ENCODE results near the gene SOX5. TPM values are rescaled to one million over a fixed set of nuclear protein-coding genes. Genes with fewer than 3 reads are reported as not detected.

SOX5 gene
- total RNA-seq, 1 experiment from 2014 or later, result 0.52 TPM

GRCh38 chr12:23862701-23863100 lies 86.8 kb downstream of the SOX5 start:
- POLR2A ChIA-PET, result no interaction called here
- ATAC-seq, result no peak

More at GRCh38 chr12:23862701-23863100, 86.8 kb downstream of the SOX5 start:
- no peaks in the 10 kb centered on the region for H4K20me1 ChIP-seq (ENCODE audit: insufficient read depth)
- no peak overlapping the region for H3K27ac ChIP-seq (ENCODE audit: low read depth, low read length)
- intact Hi-C loops (cut with micrococcal nuclease), result no loop called here
- H3K27me3 ChIP-seq (ENCODE audit: insufficient read depth, low read length), result no peaks in the 10 kb centered on the region
- no TSS peak for BruUV-seq (replicated peaks)
- no peaks in the 10 kb centered on the region for H3K36me3 ChIP-seq (ENCODE audit: control insufficient read depth in 1 of 2, insufficient read depth in 2 of 2, low read length in 2 of 2)
- H3K9ac ChIP-seq (ENCODE audit: low read length), result no peak overlapping the region
- CTCF ChIA-PET, result no interaction called here
- RAD21 ChIA-PET (ENCODE audit: low non-redundant PET in 1 of 2, low total read pairs in 2 of 2, uncharacterized antibody in 2 of 2, unreplicated experiment in 2 of 2), result no interaction called here
- no peak overlapping the region for H2AFZ ChIP-seq (ENCODE audit: low read depth, low read length, poor library complexity, severe bottlenecking)
- no peak for DNase-seq (ENCODE audit: low read depth, low spot score)
- H3K9me3 ChIP-seq (ENCODE audit: control insufficient read depth in 1 of 2, insufficient read depth in 1 of 2, low read depth in 1 of 2, low read length in 2 of 2), result peaks cover 8 to 31% of the 10 kb centered on the region in 2 experiments; a peak in 2 of 4 replicates
- H3K4me3 ChIP-seq (replicated peaks in 1 of 2; ENCODE audit: low read depth in 1 of 2, low read length in 2 of 2), result no peak overlapping the region
- H3K9me2 ChIP-seq (ENCODE audit: insufficient read depth), result no peaks in the 10 kb centered on the region
- no peaks in the 10 kb centered on the region for H3K4me1 ChIP-seq (ENCODE audit: control insufficient read depth in 1 of 2, insufficient read depth in 2 of 2, low read length in 2 of 2)
- TF ChIP-seq ELF1 (IDR thresholded peaks at IDR 0.05; ENCODE audit: borderline replicate concordance, low read depth) (no peak), FOSL1 (IDR thresholded peaks at IDR 0.05; ENCODE audit: low read depth) (no peak), MAX (IDR thresholded peaks at IDR 0.05) (no peak), ZBTB33 (IDR thresholded peaks at IDR 0.05; ENCODE audit: extremely low read depth, insufficient replicate concordance, low read length) (no peak), ATF3 (IDR thresholded peaks at IDR 0.05) (no peak), POLR2A (IDR thresholded peaks at IDR 0.05; ENCODE audit: borderline replicate concordance, extremely low read depth, insufficient read depth, insufficient read length) (no peak), EZH2phosphoT487 (IDR thresholded peaks at IDR 0.05; ENCODE audit: borderline replicate concordance) (no peak), REST (IDR thresholded peaks at IDR 0.05; ENCODE audit: low read depth) (no peak), RAD21 (IDR thresholded peaks at IDR 0.05; ENCODE audit: low read depth) (no peak)
- H3K79me2 ChIP-seq (ENCODE audit: insufficient read depth, low read length), result no peaks in the 10 kb centered on the region
- H3K4me2 ChIP-seq (ENCODE audit: low read length), result no peak overlapping the region
